Parathyroid adenoma (tissue), 2 donors: ENCODE results near the gene OR52E4.

ENCODE experiments used
- H2AFZ ChIP-seq: fragments of 300-600 bp; sonication (generic); one replicate; pipeline ENCODE4 v1.7.0; 2017; ENCODE audit warnings: antibody characterized with exemption, mild to moderate bottlenecking
- H3K27ac ChIP-seq: fragments of 300-600 bp; sonication (generic); one replicate; pipeline ENCODE4 v1.7.0; 2017
- H3K27me3 ChIP-seq: fragments of 300-600 bp; sonication (generic); one replicate; pipeline ENCODE4 v1.7.0; 2017; ENCODE audit warnings: low read length; ENCODE audit not compliant: control insufficient read depth, insufficient read depth
- H3K36me3 ChIP-seq: fragments of 300-600 bp; sonication (generic); one replicate; pipeline ENCODE4 v1.7.0; 2017; ENCODE audit warnings: low read length; ENCODE audit not compliant: control insufficient read depth, insufficient read depth
- H3K4me1 ChIP-seq: fragments of 300-600 bp; sonication (generic); one replicate; pipeline ENCODE4 v1.7.0; 2017; ENCODE audit warnings: control low read depth
- H3K4me2 ChIP-seq: fragments of 300-600 bp; sonication (generic); one replicate; pipeline ENCODE4 v1.7.0; 2017; ENCODE audit warnings: low read length
- H3K4me3 ChIP-seq: fragments of 300-600 bp; sonication (generic); one replicate; pipeline ENCODE4 v1.7.0; 2017; ENCODE audit warnings: low read depth, low read length
- H3K79me2 ChIP-seq: fragments of 300-600 bp; sonication (generic); one replicate; pipeline ENCODE4 v1.7.0; 2017; ENCODE audit warnings: control low read depth
- H3K9ac ChIP-seq: fragments of 300-600 bp; sonication (generic); one replicate; pipeline ENCODE4 v1.7.0; 2017; ENCODE audit warnings: mild to moderate bottlenecking
- H3K9me3 ChIP-seq: fragments of 300-600 bp; sonication (generic); one replicate; pipeline ENCODE4 v1.7.0; 2017; ENCODE audit warnings: low read length; ENCODE audit not compliant: control insufficient read depth
- TF ChIP-seq, protein P1 (sequence below): fragments of 300-600 bp; sonication (generic); IDR thresholded peaks from one replicate; pipeline ENCODE4 v1.7.0; 2017; ENCODE audit warnings: antibody characterized with exemption, mild to moderate bottlenecking
- donor health status: primary hyperparathyroidism.

Gene OR52E4

DNA sequence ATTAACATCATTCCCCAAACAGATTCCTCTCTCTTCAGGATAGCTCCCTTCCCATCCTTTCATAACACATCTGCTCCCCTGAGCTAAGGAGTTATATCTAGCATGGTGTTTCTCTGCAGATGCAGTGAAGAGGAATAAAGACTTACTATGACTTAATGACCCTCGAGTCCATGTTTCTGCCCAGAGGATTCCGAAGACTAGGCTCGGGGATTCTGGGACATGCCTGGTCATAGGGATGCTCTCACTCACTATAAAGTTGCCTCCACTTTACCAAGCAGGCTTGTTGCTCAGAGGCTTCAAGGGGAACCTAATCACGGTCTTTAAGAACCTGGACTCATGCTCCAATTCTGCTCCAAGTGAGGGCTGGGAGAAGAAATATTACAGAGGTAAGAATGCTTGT is at the start of gene OR52E4:
TSS of gene OR52E4 (plus strand) at position 301 of the 400 bp plus-strand sequence. CDS start 3,664 bp downstream, outside the sequence.
- H3K4me2 ChIP-seq = no peak within 1 kb of the TSS
- no peaks in the 10 kb centered on the region for H3K36me3 ChIP-seq
- no peak within 1 kb of the TSS for H3K4me3 ChIP-seq
- H3K27me3 ChIP-seq = no peaks in the 10 kb centered on the region
- H2AFZ ChIP-seq = no peak within 1 kb of the TSS
- no peaks in the 10 kb centered on the region for H3K4me1 ChIP-seq
- H3K27ac ChIP-seq = no peak within 1 kb of the TSS
- H3K9ac ChIP-seq = no peak within 1 kb of the TSS
- TF ChIP-seq, protein P1, sequence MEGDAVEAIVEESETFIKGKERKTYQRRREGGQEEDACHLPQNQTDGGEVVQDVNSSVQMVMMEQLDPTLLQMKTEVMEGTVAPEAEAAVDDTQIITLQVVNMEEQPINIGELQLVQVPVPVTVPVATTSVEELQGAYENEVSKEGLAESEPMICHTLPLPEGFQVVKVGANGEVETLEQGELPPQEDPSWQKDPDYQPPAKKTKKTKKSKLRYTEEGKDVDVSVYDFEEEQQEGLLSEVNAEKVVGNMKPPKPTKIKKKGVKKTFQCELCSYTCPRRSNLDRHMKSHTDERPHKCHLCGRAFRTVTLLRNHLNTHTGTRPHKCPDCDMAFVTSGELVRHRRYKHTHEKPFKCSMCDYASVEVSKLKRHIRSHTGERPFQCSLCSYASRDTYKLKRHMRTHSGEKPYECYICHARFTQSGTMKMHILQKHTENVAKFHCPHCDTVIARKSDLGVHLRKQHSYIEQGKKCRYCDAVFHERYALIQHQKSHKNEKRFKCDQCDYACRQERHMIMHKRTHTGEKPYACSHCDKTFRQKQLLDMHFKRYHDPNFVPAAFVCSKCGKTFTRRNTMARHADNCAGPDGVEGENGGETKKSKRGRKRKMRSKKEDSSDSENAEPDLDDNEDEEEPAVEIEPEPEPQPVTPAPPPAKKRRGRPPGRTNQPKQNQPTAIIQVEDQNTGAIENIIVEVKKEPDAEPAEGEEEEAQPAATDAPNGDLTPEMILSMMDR = no peak
- H3K79me2 ChIP-seq = no peaks in the 10 kb centered on the region
- H3K9me3 ChIP-seq = no peaks in the 10 kb centered on the region

- no peak overlapping the region for H2AFZ ChIP-seq
Measured at GRCh38 chr11:5831196-5831829, 49.1 kb upstream of the OR52E4 start.

GRCh38 chr11:5833446-5833845 is 47.0 kb upstream of the OR52E4 start:
- H3K79me2 ChIP-seq = no peaks in the 10 kb centered on the region
- no peak overlapping the region for H3K4me3 ChIP-seq
- H3K9me3 ChIP-seq = no peaks in the 10 kb centered on the region
- no peak overlapping the region for H3K27ac ChIP-seq
- no peaks in the 10 kb centered on the region for H3K27me3 ChIP-seq
- H2AFZ ChIP-seq = no peak overlapping the region
- H3K4me2 ChIP-seq = no peak overlapping the region
- H3K4me1 ChIP-seq = no peaks in the 10 kb centered on the region
- no peaks in the 10 kb centered on the region for H3K36me3 ChIP-seq
- TF ChIP-seq, protein P1 = no peak
- H3K9ac ChIP-seq = no peak overlapping the region

More at GRCh38 chr11:5831196-5831829, 49.1 kb upstream of the OR52E4 start:
- no peaks in the 10 kb centered on the region for H3K36me3 ChIP-seq
- H3K4me2 ChIP-seq = no peak overlapping the region
- no peaks in the 10 kb centered on the region for H3K79me2 ChIP-seq
- no peak overlapping the region for H3K9ac ChIP-seq
- H3K4me1 ChIP-seq = no peaks in the 10 kb centered on the region
- no peak overlapping the region for H3K4me3 ChIP-seq
- no peaks in the 10 kb centered on the region for H3K9me3 ChIP-seq
- H3K27me3 ChIP-seq = no peaks in the 10 kb centered on the region
- TF ChIP-seq, protein P1 = no peak
- H3K27ac ChIP-seq = no peak overlapping the region

- Histone ChIP-seq H3K4me2 (no peak overlapping the region), H2AFZ (no peak overlapping the region), H3K27me3 (no peaks in the 10 kb centered on the region), H3K9ac (no peak overlapping the region), H3K4me1 (no peaks in the 10 kb centered on the region), H3K27ac (no peak overlapping the region), H3K4me3 (no peak overlapping the region), H3K36me3 (no peaks in the 10 kb centered on the region), H3K9me3 (no peaks in the 10 kb centered on the region), H3K79me2 (no peaks in the 10 kb centered on the region)
- TF ChIP-seq, protein P1 = no peak
Measured at GRCh38 chr11:5837695-5838094, 42.7 kb upstream of the OR52E4 start.

- Histone ChIP-seq H3K4me3 (no peak within 1 kb of the TSS), H3K79me2 (no peaks in the 10 kb centered on the region), H3K27ac (no peak within 1 kb of the TSS), H3K4me1 (no peaks in the 10 kb centered on the region), H3K36me3 (no peaks in the 10 kb centered on the region), H3K27me3 (no peaks in the 10 kb centered on the region), H3K9me3 (no peaks in the 10 kb centered on the region), H2AFZ (no peak within 1 kb of the TSS), H3K9ac (no peak within 1 kb of the TSS), H3K4me2 (no peak within 1 kb of the TSS)
- TF ChIP-seq, protein P1 = no peak
Measured at GRCh38 chr11:5841797-5842196, 38.6 kb upstream of the OR52E4 start, which contains the start of gene OR52E6. Gene OR52E6, minus strand, starts transcription at chr11:5841897. Its CDS starts 0 bp downstream, at chr11:5841897.
